ENCODE data around the gene RALA.
A peak's percentile ranks its signal among the peaks of the same experiment; 100 is the strongest.

Gene RALA, protein sequence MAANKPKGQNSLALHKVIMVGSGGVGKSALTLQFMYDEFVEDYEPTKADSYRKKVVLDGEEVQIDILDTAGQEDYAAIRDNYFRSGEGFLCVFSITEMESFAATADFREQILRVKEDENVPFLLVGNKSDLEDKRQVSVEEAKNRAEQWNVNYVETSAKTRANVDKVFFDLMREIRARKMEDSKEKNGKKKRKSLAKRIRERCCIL

DNA sequence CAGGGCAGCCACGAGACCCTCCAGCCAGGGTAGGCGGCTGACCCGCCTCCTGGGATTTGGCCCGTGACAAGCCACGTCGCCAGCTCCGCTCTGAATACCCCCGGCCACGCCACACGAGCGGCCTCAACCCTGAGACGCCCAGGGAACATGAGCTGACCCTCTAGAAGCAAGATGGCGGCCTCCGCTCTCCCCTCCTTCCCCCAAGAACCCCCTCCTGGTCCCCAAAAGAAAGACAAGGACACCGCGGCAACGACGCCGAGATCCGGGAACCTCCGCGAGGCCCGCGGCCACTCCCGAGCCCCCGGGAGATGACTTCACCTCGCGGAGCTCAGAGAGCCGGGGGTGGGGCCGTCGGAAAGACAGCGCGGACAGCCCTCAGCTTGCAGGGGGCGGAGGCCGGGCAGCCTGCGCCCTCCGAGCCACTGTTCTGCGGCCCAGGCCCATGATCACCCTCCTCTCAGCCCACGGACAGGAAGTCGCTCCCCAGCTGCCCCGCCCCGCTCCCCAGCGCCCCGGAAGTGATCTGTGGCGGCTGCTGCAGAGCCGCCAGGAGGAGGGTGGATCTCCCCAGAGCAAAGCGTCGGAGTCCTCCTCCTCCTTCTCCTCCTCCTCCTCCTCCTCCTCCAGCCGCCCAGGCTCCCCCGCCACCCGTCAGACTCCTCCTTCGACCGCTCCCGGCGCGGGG, at the start of gene RALA:
TSS of gene RALA (plus strand) at position 526 of the 685 bp plus-strand sequence. CDS start 63,096 bp downstream, outside the sequence.
- TF ChIP-seq, protein P1, sequence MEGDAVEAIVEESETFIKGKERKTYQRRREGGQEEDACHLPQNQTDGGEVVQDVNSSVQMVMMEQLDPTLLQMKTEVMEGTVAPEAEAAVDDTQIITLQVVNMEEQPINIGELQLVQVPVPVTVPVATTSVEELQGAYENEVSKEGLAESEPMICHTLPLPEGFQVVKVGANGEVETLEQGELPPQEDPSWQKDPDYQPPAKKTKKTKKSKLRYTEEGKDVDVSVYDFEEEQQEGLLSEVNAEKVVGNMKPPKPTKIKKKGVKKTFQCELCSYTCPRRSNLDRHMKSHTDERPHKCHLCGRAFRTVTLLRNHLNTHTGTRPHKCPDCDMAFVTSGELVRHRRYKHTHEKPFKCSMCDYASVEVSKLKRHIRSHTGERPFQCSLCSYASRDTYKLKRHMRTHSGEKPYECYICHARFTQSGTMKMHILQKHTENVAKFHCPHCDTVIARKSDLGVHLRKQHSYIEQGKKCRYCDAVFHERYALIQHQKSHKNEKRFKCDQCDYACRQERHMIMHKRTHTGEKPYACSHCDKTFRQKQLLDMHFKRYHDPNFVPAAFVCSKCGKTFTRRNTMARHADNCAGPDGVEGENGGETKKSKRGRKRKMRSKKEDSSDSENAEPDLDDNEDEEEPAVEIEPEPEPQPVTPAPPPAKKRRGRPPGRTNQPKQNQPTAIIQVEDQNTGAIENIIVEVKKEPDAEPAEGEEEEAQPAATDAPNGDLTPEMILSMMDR (IDR thresholded peaks at IDR 0.05; ENCODE audit: borderline replicate concordance, insufficient read depth, low read depth, low read length), result no peak
- H3K4me3 ChIP-seq (ENCODE audit: low read depth, low read length), result peak within 1 kb of the TSS; percentile 95

GRCh38 chr7:39574673-39575349, 48.6 kb upstream of the RALA start:
- no peak overlapping the region for H3K4me3 ChIP-seq (ENCODE audit: low read depth, low read length)
- TF ChIP-seq, protein P1 (IDR thresholded peaks at IDR 0.05; ENCODE audit: borderline replicate concordance, insufficient read depth, low read depth, low read length), result no peak

- H3K4me3 ChIP-seq (ENCODE audit: low read depth, low read length), result no peak overlapping the region
- TF ChIP-seq, protein P1 (IDR thresholded peaks at IDR 0.05; ENCODE audit: borderline replicate concordance, insufficient read depth, low read depth, low read length), result no peak
These were observed 46.0 kb upstream of the RALA start for GRCh38 chr7:39577229-39577874.

- no peak overlapping the region for H3K4me3 ChIP-seq (ENCODE audit: low read depth, low read length)
- TF ChIP-seq, protein P1 (IDR thresholded peaks at IDR 0.05; ENCODE audit: borderline replicate concordance, insufficient read depth, low read depth, low read length), result peak; percentile 67
These were observed 43.1 kb upstream of the RALA start for GRCh38 chr7:39580149-39580874.

DNA sequence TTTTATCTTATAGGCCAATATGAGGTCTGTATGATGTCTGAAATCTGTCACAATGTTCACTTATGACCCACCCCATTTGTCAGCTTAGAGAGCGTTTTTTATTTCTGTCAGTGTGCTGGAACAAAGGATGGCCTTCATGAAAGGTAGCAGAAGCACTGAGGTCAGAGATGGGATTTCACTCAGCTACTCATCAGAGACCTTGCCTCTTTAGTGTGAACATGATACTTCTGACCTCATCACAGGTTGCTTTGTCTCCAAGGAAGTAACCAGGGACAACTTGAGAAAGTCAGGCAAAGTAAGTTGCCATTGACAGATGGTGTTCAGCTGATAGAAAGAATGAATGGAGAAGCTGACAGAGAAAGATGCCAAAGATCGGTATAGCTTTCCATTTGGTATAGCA, 40.8 kb upstream of the RALA start:
- TF ChIP-seq, protein P1 (IDR thresholded peaks at IDR 0.05; ENCODE audit: borderline replicate concordance, insufficient read depth, low read depth, low read length), result no peak
- no peak overlapping the region for H3K4me3 ChIP-seq (ENCODE audit: low read depth, low read length)

GRCh38 chr7:39583539-39583938, 39.8 kb upstream of the RALA start:
- TF ChIP-seq, protein P1 (IDR thresholded peaks at IDR 0.05; ENCODE audit: borderline replicate concordance, insufficient read depth, low read depth, low read length), result no peak
- no peak overlapping the region for H3K4me3 ChIP-seq (ENCODE audit: low read depth, low read length)

All from GM12875 (cell line).